ENCODE results near the gene CRELD2. TPM values are rescaled to one million over a fixed set of nuclear protein-coding genes. Genes with fewer than 3 reads are reported as not detected.

CRELD2 gene
- total and polyA plus RNA-seq, 2 experiments from 2014 or later: 35.7 to 47.7 TPM

DNA sequence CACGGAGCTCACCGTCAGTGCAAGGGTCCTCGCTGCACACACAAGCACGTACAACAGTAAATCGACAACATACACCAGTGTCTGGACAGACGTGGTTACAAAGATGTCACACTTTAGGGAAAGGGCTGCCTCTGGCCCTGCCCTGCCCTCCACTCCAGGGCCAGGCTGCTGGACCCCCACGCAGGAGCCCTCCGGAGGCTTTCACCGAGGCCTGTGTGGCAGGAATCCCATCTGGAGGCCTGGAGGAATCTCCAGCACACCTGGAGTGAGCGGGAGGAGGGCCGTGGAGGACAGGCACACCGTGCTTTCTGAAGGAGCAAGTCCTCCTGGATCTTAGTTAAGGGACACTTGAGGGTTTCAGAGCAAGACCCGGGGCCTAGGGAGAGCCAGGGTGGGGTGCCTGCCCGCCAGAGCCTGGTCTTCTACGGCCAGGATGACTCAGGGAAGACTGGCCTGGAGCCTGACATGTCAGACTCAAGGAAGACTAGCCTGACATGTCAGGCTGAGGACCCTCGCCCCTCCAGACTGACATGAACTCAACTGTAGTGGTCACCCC lies 40.0 kb downstream of the CRELD2 start:
- H3K4me2 ChIP-seq: no peak overlapping the region
- ATAC-seq (no peak), DNase-seq (ENCODE audit: low spot score) (no peak)
- H4K20me1 ChIP-seq (replicated peaks; ENCODE audit: insufficient read depth): 0 out of 2 replicates have a peak, but pooled peaks cover 5% of the 10 kb centered on the region
- TF ChIP-seq CREB1 (CRISPR knock-in tag; IDR thresholded peaks at IDR 0.05; ENCODE audit: low read depth) (no peak), EZH2phosphoT487 (IDR thresholded peaks at IDR 0.05; ENCODE audit: unreplicated experiment) (no peak), EZH2 (IDR thresholded peaks at IDR 0.05; ENCODE audit: low read depth, unreplicated experiment) (no peak), POLR2AphosphoS5 (IDR thresholded peaks at IDR 0.05; ENCODE audit: low read depth) (no peak), ZNF114 (CRISPR knock-in tag; IDR thresholded peaks at IDR 0.05) (no peak), STAT1 (IDR thresholded peaks at IDR 0.05; ENCODE audit: unreplicated experiment) (no peak), NANOG (IDR thresholded peaks at IDR 0.05; ENCODE audit: borderline replicate concordance) (no peak), ZNF331 (CRISPR knock-in tag; IDR thresholded peaks at IDR 0.05; ENCODE audit: low read depth) (no peak), JUNB (IDR thresholded peaks at IDR 0.05; ENCODE audit: unreplicated experiment) (no peak)
- TF ChIP-seq, protein P1, sequence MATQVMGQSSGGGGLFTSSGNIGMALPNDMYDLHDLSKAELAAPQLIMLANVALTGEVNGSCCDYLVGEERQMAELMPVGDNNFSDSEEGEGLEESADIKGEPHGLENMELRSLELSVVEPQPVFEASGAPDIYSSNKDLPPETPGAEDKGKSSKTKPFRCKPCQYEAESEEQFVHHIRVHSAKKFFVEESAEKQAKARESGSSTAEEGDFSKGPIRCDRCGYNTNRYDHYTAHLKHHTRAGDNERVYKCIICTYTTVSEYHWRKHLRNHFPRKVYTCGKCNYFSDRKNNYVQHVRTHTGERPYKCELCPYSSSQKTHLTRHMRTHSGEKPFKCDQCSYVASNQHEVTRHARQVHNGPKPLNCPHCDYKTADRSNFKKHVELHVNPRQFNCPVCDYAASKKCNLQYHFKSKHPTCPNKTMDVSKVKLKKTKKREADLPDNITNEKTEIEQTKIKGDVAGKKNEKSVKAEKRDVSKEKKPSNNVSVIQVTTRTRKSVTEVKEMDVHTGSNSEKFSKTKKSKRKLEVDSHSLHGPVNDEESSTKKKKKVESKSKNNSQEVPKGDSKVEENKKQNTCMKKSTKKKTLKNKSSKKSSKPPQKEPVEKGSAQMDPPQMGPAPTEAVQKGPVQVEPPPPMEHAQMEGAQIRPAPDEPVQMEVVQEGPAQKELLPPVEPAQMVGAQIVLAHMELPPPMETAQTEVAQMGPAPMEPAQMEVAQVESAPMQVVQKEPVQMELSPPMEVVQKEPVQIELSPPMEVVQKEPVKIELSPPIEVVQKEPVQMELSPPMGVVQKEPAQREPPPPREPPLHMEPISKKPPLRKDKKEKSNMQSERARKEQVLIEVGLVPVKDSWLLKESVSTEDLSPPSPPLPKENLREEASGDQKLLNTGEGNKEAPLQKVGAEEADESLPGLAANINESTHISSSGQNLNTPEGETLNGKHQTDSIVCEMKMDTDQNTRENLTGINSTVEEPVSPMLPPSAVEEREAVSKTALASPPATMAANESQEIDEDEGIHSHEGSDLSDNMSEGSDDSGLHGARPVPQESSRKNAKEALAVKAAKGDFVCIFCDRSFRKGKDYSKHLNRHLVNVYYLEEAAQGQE (IDR thresholded peaks at IDR 0.05; ENCODE audit: unreplicated experiment): no peak
- TF ChIP-seq, protein P2, sequence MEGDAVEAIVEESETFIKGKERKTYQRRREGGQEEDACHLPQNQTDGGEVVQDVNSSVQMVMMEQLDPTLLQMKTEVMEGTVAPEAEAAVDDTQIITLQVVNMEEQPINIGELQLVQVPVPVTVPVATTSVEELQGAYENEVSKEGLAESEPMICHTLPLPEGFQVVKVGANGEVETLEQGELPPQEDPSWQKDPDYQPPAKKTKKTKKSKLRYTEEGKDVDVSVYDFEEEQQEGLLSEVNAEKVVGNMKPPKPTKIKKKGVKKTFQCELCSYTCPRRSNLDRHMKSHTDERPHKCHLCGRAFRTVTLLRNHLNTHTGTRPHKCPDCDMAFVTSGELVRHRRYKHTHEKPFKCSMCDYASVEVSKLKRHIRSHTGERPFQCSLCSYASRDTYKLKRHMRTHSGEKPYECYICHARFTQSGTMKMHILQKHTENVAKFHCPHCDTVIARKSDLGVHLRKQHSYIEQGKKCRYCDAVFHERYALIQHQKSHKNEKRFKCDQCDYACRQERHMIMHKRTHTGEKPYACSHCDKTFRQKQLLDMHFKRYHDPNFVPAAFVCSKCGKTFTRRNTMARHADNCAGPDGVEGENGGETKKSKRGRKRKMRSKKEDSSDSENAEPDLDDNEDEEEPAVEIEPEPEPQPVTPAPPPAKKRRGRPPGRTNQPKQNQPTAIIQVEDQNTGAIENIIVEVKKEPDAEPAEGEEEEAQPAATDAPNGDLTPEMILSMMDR (conservative IDR thresholded peaks at IDR 0.05; ENCODE audit: low read depth in 2 of 2): no peak
- TF ChIP-seq, protein P3, sequence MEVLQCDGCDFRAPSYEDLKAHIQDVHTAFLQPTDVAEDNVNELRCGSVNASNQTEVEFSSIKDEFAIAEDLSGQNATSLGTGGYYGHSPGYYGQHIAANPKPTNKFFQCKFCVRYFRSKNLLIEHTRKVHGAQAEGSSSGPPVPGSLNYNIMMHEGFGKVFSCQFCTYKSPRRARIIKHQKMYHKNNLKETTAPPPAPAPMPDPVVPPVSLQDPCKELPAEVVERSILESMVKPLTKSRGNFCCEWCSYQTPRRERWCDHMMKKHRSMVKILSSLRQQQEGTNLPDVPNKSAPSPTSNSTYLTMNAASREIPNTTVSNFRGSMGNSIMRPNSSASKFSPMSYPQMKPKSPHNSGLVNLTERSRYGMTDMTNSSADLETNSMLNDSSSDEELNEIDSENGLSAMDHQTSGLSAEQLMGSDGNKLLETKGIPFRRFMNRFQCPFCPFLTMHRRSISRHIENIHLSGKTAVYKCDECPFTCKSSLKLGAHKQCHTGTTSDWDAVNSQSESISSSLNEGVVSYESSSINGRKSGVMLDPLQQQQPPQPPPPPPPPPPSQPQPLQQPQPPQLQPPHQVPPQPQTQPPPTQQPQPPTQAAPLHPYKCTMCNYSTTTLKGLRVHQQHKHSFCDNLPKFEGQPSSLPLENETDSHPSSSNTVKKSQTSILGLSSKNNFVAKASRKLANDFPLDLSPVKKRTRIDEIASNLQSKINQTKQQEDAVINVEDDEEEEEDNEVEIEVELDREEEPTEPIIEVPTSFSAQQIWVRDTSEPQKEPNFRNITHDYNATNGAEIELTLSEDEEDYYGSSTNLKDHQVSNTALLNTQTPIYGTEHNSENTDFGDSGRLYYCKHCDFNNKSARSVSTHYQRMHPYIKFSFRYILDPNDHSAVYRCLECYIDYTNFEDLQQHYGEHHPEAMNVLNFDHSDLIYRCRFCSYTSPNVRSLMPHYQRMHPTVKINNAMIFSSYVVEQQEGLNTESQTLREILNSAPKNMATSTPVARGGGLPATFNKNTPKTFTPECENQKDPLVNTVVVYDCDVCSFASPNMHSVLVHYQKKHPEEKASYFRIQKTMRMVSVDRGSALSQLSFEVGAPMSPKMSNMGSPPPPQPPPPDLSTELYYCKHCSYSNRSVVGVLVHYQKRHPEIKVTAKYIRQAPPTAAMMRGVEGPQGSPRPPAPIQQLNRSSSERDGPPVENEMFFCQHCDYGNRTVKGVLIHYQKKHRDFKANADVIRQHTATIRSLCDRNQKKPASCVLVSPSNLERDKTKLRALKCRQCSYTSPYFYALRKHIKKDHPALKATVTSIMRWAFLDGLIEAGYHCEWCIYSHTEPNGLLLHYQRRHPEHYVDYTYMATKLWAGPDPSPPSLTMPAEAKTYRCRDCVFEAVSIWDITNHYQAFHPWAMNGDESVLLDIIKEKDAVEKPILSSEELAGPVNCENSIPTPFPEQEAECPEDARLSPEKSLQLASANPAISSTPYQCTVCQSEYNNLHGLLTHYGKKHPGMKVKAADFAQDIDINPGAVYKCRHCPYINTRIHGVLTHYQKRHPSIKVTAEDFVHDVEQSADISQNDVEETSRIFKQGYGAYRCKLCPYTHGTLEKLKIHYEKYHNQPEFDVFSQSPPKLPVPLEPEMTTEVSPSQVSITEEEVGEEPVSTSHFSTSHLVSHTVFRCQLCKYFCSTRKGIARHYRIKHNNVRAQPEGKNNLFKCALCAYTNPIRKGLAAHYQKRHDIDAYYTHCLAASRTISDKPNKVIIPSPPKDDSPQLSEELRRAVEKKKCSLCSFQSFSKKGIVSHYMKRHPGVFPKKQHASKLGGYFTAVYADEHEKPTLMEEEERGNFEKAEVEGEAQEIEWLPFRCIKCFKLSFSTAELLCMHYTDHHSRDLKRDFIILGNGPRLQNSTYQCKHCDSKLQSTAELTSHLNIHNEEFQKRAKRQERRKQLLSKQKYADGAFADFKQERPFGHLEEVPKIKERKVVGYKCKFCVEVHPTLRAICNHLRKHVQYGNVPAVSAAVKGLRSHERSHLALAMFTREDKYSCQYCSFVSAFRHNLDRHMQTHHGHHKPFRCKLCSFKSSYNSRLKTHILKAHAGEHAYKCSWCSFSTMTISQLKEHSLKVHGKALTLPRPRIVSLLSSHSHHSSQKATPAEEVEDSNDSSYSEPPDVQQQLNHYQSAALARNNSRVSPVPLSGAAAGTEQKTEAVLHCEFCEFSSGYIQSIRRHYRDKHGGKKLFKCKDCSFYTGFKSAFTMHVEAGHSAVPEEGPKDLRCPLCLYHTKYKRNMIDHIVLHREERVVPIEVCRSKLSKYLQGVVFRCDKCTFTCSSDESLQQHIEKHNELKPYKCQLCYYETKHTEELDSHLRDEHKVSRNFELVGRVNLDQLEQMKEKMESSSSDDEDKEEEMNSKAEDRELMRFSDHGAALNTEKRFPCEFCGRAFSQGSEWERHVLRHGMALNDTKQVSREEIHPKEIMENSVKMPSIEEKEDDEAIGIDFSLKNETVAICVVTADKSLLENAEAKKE (CRISPR knock-in tag; IDR thresholded peaks at IDR 0.05): no peak
- TF ChIP-seq, protein P4, sequence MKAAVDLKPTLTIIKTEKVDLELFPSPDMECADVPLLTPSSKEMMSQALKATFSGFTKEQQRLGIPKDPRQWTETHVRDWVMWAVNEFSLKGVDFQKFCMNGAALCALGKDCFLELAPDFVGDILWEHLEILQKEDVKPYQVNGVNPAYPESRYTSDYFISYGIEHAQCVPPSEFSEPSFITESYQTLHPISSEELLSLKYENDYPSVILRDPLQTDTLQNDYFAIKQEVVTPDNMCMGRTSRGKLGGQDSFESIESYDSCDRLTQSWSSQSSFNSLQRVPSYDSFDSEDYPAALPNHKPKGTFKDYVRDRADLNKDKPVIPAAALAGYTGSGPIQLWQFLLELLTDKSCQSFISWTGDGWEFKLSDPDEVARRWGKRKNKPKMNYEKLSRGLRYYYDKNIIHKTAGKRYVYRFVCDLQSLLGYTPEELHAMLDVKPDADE (IDR thresholded peaks at IDR 0.05): no peak
- peaks cover 11% of the 10 kb centered on the region for H3K27me3 Mint-ChIP-seq (ENCODE audit: insufficient read depth, low read depth, poor library complexity)
- H3K9me3 Mint-ChIP-seq: no peaks in the 10 kb centered on the region
- H3K27me3 ChIP-seq (ENCODE audit: insufficient read depth): peaks cover 20% of the 10 kb centered on the region
- no peaks in the 10 kb centered on the region for H3K36me3 ChIP-seq (ENCODE audit: insufficient read depth)
- H3K4me1 Mint-ChIP-seq: peaks cover 6% of the 10 kb centered on the region; the same call in 2 of the 3 replicates
- H3K27ac ChIP-seq (ENCODE audit: low read depth): no peak overlapping the region
- H3K4me3 ChIP-seq: no peak overlapping the region
- H3F3A ChIP-seq (replicated peaks; ENCODE audit: low read depth): no peaks in the 10 kb centered on the region
- no peak overlapping the region for H2AFZ ChIP-seq
- H3K79me2 ChIP-seq (replicated peaks; ENCODE audit: insufficient read depth): peaks cover 8% of the 10 kb centered on the region; the same call in 1 of the 2 replicates
- no peak overlapping the region for H3K27ac Mint-ChIP-seq
- H3K9me2 ChIP-seq (ENCODE audit: insufficient read depth): no peaks in the 10 kb centered on the region
- peaks cover 10% of the 10 kb centered on the region; the same call in 2 of the 3 replicates for H3K36me3 Mint-ChIP-seq (ENCODE audit: low read depth)
- no peaks in the 10 kb centered on the region for H3K4me1 ChIP-seq (ENCODE audit: insufficient read depth)
- no peak overlapping the region; the same call in 2 of the 3 replicates for H3K4me3 Mint-ChIP-seq

All from GM23338 (cell line).